Endothelial cell (in vitro differentiated cells): ENCODE measurements around the gene TLR9. TPM values are rescaled to one million over a fixed set of nuclear protein-coding genes. Genes with fewer than 3 reads are reported as not detected.
A peak's percentile ranks its signal among the peaks of the same experiment; 100 is the strongest.

Source experiments
- DNase-seq: peaks from one replicate; pipeline ENCODE4 v3.0.0; 2021; ENCODE audit warnings: low spot score
- H3K27ac Mint-ChIP-seq: one replicate; pipeline ENCODE4 v1.8.0; 2021; ENCODE audit warnings: mixed read lengths, inconsistent platforms; ENCODE audit not compliant: unreplicated experiment
- H3K27me3 Mint-ChIP-seq: one replicate; pipeline ENCODE4 v1.8.0; 2021; ENCODE audit warnings: mild to moderate bottlenecking, moderate library complexity, mixed read lengths, inconsistent platforms; ENCODE audit not compliant: unreplicated experiment
- H3K36me3 Mint-ChIP-seq: one replicate; pipeline ENCODE4 v1.8.0; 2021; ENCODE audit warnings: mild to moderate bottlenecking, low read depth, mixed read lengths, inconsistent platforms; ENCODE audit not compliant: unreplicated experiment
- H3K4me1 Mint-ChIP-seq: one replicate; pipeline ENCODE4 v1.8.0; 2021; ENCODE audit warnings: mild to moderate bottlenecking, mixed read lengths, inconsistent platforms; ENCODE audit not compliant: unreplicated experiment
- H3K4me3 Mint-ChIP-seq: one replicate; pipeline ENCODE4 v1.8.0; 2021; ENCODE audit warnings: mild to moderate bottlenecking, mixed read lengths, inconsistent platforms; ENCODE audit not compliant: unreplicated experiment
- H3K9me3 Mint-ChIP-seq: one replicate; pipeline ENCODE4 v1.8.0; 2021; ENCODE audit warnings: mixed read lengths, inconsistent platforms; ENCODE audit not compliant: unreplicated experiment
- CTCF ChIP-seq: fragments of 200-600 bp; sonication (generic); IDR thresholded peaks from one replicate; pipeline ENCODE4 v1.5.0; 2021; ENCODE audit warnings: antibody characterized with exemption; ENCODE audit not compliant: unreplicated experiment
- total RNA-seq: library from RNA; stranded (reverse); fragmentation: NEBNext Ultra II Directional; extraction: Animal tissue kit (Norgen Biotek cat#: 25700); gene quantifications from one replicate; pipeline ENCODE4 v1.2.1, GENCODE V29; 2021; ENCODE audit not compliant: unreplicated experiment

TLR9 gene
- total RNA-seq, 1 donor from 2014 or later, result not detected

- Mint-ChIP-seq H3K9me3 (no peaks in the 10 kb centered on the region), H3K4me1 (peaks cover 25% of the 10 kb centered on the region), H3K4me3 (no peak overlapping the region), H3K27me3 (peaks cover 15% of the 10 kb centered on the region), H3K27ac (no peak overlapping the region), H3K36me3 (peaks cover 13% of the 10 kb centered on the region)
- TF ChIP-seq CTCF, result no peak
- no peak for DNase-seq
Observed at GRCh38 chr3:52243791-52244628, 18.6 kb upstream of the TLR9 start.

GRCh38 chr3:52242039-52242438, 16.6 kb upstream of the TLR9 start:
- no peak overlapping the region for H3K27ac Mint-ChIP-seq
- H3K9me3 Mint-ChIP-seq, result no peaks in the 10 kb centered on the region
- H3K4me3 Mint-ChIP-seq, result no peak overlapping the region
- no peak for TF ChIP-seq CTCF
- DNase-seq, result no peak
- peaks cover 4% of the 10 kb centered on the region for H3K36me3 Mint-ChIP-seq
- peaks cover 10% of the 10 kb centered on the region for H3K27me3 Mint-ChIP-seq
- peaks cover 26% of the 10 kb centered on the region for H3K4me1 Mint-ChIP-seq

GRCh38 chr3:52240886-52241370, 15.5 kb upstream of the TLR9 start:
- DNase-seq, result no peak
- Mint-ChIP-seq H3K27me3 (peaks cover 10% of the 10 kb centered on the region), H3K4me1 (peaks cover 25% of the 10 kb centered on the region), H3K36me3 (peaks cover 3% of the 10 kb centered on the region), H3K9me3 (no peaks in the 10 kb centered on the region), H3K27ac (peak overlapping the region; percentile 31), H3K4me3 (peak overlapping the region; percentile 87)
- no peak for TF ChIP-seq CTCF

- peak; percentile 3 for DNase-seq
- Mint-ChIP-seq H3K36me3 (peaks cover 3% of the 10 kb centered on the region), H3K9me3 (no peaks in the 10 kb centered on the region), H3K4me1 (peaks cover 25% of the 10 kb centered on the region), H3K27ac (no peak overlapping the region), H3K4me3 (peak overlapping the region; percentile 99), H3K27me3 (peaks cover 10% of the 10 kb centered on the region)
- no peak for TF ChIP-seq CTCF
Observed at GRCh38 chr3:52240059-52240885, 14.8 kb upstream of the TLR9 start.
